GM12874 (cell line): ENCODE measurements around the gene NKAIN4.

Experiments
- CTCF ChIP-seq: IDR thresholded peaks from 2 replicates; pipeline ENCODE4 v1.5.1; 2011; ENCODE audit warnings: low read depth, mild to moderate bottlenecking, control low read depth, low read length, moderate library complexity; ENCODE audit not compliant: insufficient read depth

Gene NKAIN4

GRCh38 chr20:63226042-63226943 is 28.0 kb downstream of the NKAIN4 start:
- TF ChIP-seq CTCF: no peak

- no peak for TF ChIP-seq CTCF
Measured at GRCh38 chr20:63225082-63225454, 29.2 kb downstream of the NKAIN4 start.

DNA sequence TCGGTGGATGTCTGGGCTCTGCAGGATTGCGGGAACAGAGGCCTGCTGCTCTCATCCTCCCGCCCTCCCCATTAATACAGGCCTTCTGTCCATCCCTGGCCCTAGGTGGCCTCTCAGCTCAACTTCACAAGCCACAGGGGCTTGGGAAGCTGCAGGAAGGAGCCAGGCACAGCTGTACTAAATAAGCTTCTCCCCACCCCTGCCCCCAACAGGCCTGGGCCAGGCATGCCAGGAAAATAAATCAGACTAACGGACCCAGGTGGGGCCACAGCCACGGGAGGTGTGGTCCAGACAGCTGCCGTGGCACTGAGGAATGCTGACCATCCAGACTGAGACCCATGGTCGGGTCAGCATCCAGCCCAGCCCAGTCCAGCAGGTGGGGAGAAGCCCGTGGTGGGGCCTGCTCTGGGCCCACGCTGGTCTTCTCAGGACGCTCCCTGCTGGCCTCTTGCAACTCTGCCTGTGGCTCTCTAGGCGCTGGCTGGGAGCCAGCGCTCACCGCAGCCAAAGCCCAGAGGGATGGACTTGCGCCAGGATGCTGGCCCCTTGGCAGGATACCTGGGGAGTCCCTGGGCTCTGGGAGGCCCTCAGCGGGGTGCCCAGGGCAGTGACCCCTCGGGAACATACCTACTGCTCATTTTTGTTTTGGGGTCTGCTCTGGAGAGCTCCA is 29.7 kb downstream of the NKAIN4 start:
- TF ChIP-seq CTCF: no peak

DNA sequence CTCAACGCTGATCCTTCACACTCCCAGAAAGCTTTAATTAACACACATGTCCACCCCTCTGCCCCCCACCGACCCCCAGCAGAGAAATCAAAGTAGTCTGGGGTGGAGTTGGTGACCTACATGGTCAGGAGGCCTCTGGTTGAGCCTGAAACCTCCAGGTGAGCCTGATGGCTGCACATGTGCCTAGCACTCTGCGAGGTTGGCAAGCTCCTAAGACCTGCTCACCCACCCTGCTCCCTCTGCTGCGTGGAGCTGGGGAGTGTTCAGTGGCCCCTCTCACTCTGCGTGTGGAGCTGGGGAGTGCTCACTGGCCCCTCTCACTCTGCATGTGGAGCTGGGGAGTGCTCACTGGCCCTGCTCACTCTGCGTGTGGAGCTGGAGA is 30.4 kb downstream of the NKAIN4 start:
- TF ChIP-seq CTCF: no peak

- TF ChIP-seq CTCF: peak; percentile 82
Measured at GRCh38 chr20:63223121-63223825, 31.0 kb downstream of the NKAIN4 start.

DNA sequence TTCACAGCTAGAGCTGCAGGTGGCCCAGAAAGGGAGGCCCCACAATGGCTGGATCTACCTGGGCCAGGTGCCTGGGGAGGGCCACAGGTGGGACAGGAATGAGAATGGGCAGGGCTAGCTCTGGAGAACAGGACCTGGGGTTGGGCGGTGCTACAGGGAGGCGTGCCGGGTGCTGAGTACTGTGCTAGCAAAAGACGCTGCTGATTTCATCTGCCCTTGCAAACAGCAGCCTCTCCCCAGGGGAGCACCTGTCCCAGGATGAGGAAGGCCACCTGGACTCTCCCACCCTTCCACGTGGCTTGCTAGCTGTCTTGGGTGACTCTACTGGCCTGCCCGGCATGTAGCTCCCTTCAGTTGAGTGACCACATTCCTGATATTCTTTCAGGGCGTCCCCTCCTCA is 31.7 kb downstream of the NKAIN4 start:
- TF ChIP-seq CTCF: no peak
